SK-N-MC (cell line): Measurements from ENCODE around the gene PTBP1.

Experiments used
- EZH2 ChIP-seq: fragments of 200-600 bp; sonication (generic); IDR thresholded peaks from one replicate; pipeline ENCODE4 v1.6.1; 2017; ENCODE audit warnings: antibody characterized with exemption
- FOXP2 ChIP-seq: optimal IDR thresholded peaks from 2 replicates; pipeline ENCODE3; 2011; ENCODE audit warnings: mild to moderate bottlenecking, moderate library complexity; ENCODE audit not compliant: insufficient read depth; ENCODE audit errors: extremely low read length, control extremely low read depth
- POLR2AphosphoS5 ChIP-seq: IDR thresholded peaks from 2 replicates; pipeline ENCODE4 v1.6.1; 2012; ENCODE audit warnings: mild to moderate bottlenecking, low read depth, low read length, borderline replicate concordance

DNA sequence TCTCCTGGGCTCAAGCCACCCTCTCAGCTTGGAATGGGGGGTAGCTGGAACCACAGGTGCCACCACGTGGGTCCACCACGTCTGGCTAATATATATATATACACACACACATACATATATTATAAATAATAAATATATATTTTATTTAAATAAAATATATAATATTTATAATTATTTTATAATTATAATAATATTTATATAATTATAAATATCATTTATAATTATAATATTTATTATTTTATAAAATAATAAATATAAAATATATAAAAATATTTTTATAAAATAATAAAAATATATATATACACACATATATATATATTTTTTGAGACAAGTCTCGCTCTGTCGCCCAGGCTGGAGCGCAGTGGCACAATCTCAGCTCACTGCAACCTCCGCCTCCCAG, 57.3 kb downstream of the PTBP1 start:
- no peak for TF ChIP-seq POLR2AphosphoS5
- TF ChIP-seq EZH2 = no peak
- no peak for TF ChIP-seq FOXP2
